Measurements from ENCODE around the gene BICC1.

DNA sequence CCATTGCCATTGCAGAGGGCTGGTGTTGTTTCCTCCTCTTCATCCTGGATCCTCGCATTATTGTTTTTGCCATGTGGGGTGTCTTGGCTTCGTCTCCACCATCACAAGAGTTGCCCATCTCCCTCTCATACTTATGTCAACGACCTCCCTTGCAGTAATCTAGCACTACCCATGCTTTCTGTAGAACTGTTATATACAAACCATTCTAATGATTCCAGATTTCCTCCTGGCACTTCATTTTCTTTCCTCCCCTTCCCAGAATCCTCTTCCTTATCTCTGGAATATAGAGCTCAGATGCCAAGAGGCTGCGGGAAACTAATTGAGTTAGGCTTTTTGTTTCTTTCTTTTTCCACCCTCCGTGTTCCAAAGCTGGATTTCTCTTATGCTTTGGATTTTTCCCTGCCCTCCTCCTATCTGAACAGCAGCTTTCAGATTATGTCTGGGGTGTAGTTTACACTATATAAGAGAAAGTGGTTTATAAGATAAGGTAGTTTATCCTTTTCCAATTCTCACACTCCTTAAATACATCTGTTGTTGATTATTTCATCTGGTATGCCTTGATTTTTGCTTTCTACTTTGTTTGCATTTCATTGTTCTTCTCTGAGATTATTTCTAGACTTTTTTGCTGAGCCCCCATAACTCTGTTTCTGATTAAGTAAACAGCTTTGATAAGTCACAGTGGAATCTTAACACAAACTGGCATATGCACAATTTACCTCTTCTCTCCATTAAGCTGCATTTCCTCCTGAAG, 264.1 kb downstream of the BICC1 start:
- TF ChIP-seq, protein P1, sequence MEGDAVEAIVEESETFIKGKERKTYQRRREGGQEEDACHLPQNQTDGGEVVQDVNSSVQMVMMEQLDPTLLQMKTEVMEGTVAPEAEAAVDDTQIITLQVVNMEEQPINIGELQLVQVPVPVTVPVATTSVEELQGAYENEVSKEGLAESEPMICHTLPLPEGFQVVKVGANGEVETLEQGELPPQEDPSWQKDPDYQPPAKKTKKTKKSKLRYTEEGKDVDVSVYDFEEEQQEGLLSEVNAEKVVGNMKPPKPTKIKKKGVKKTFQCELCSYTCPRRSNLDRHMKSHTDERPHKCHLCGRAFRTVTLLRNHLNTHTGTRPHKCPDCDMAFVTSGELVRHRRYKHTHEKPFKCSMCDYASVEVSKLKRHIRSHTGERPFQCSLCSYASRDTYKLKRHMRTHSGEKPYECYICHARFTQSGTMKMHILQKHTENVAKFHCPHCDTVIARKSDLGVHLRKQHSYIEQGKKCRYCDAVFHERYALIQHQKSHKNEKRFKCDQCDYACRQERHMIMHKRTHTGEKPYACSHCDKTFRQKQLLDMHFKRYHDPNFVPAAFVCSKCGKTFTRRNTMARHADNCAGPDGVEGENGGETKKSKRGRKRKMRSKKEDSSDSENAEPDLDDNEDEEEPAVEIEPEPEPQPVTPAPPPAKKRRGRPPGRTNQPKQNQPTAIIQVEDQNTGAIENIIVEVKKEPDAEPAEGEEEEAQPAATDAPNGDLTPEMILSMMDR (IDR thresholded peaks at IDR 0.05) = no peak
- no peak for TF ChIP-seq SIN3A (IDR thresholded peaks at IDR 0.05; ENCODE audit: borderline replicate concordance, insufficient read depth, low read depth, low read length)
